ENCODE measurements around the gene HERPUD1. TPM values are rescaled to one million over a fixed set of nuclear protein-coding genes. Genes with fewer than 3 reads are reported as not detected.
A peak's percentile ranks its signal among the peaks of the same experiment; 100 is the strongest.

The HERPUD1 gene
- total RNA-seq, 1 donor from 2014 or later, result 32.9 TPM

DNA sequence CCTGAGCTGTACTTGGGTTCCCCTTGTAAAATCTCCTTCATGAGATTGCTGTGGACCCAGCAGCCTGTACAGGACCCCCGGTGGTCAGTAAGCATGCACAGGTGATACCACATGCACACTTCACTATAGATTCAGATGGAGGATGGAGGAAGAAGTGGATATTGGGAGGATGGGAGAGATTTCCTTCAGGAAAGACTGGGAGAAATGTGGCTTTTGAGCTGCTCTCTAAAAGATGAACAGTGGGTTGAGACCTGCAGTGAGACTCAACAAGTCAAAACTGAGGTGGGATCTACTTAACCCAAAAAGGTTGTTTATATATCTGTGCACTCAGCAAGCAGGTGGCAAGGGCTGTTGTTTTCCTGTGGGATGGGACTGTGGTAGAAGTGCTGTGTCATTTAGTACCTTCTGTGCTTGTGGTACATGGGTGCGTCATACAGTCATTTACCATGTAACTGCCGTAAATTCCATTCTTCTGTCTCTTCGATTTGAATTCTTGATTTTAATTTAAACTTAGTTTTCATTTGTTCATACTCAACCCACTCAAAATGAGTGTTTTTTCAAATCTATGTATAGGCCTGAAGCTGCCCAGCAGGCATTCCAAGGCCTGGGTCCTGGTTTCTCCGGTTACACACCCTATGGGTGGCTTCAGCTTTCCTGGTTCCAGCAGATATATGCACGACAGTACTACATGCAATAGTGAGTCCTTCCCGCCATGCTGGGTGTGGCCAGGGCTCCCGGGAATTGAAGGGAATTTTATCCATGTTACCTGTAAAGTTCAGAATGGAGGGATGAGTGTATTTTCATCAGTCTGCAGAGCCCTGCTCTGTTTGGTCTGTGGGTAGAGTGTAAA lies 6.9 kb downstream of the HERPUD1 start:
- H3K36me3 Mint-ChIP-seq (ENCODE audit: low read depth), result peaks cover 12% of the 10 kb centered on the region
- TF ChIP-seq CTCF (conservative IDR thresholded peaks at IDR 0.05), result no peak
- H3K27me3 Mint-ChIP-seq (ENCODE audit: low read depth), result no peaks in the 10 kb centered on the region
- H3K9me3 Mint-ChIP-seq, result no peaks in the 10 kb centered on the region
- H3K4me1 Mint-ChIP-seq, result peaks cover 31% of the 10 kb centered on the region
- no peak for DNase-seq (ENCODE audit: low read depth, low spot score)
- H3K27ac Mint-ChIP-seq (ENCODE audit: unreplicated experiment), result peak overlapping the region; percentile 88
- H3K4me3 Mint-ChIP-seq, result no peak overlapping the region

DNA sequence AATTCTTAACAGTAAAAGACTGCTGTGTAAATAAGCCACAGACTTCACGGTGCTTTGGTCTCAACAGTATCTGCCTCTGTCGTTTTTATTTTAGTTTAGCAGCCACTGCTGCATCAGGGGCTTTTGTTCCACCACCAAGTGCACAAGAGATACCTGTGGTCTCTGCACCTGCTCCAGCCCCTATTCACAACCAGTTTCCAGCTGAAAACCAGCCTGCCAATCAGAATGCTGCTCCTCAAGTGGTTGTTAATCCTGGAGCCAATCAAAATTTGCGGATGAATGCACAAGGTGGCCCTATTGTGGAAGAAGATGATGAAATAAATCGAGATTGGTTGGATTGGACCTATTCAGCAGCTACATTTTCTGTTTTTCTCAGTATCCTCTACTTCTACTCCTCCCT lies 7.9 kb downstream of the HERPUD1 start:
- DNase-seq (ENCODE audit: low read depth, low spot score), result no peak
- Mint-ChIP-seq H3K4me1 (peaks cover 22% of the 10 kb centered on the region), H3K4me3 (no peak overlapping the region), H3K27ac (ENCODE audit: unreplicated experiment) (no peak overlapping the region), H3K36me3 (ENCODE audit: low read depth) (peaks cover 12% of the 10 kb centered on the region), H3K9me3 (no peaks in the 10 kb centered on the region), H3K27me3 (ENCODE audit: low read depth) (no peaks in the 10 kb centered on the region)
- no peak for TF ChIP-seq CTCF (conservative IDR thresholded peaks at IDR 0.05)

DNA sequence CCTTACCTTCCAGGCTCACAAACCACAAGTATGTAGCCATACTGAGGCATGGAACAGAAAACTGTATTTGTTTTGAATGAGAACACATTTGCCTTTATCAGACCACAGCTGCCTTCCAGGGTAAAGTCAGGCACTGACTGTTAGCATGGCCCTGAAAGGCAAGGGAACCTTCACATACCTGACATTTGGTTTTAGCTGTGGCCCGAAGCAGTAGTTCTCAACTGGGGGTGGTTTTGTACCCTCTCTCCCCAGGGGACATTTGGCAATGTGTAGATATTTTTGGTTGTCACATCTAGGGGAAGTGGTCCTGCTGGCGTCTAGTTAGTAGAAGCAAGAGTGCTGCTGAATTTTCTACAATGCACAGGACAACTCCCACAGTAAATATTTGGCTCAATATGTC lies 9.2 kb downstream of the HERPUD1 start:
- Mint-ChIP-seq H3K4me1 (peaks cover 14% of the 10 kb centered on the region), H3K4me3 (no peak overlapping the region), H3K27me3 (ENCODE audit: low read depth) (no peaks in the 10 kb centered on the region), H3K9me3 (no peaks in the 10 kb centered on the region), H3K27ac (ENCODE audit: unreplicated experiment) (no peak overlapping the region), H3K36me3 (ENCODE audit: low read depth) (peaks cover 12% of the 10 kb centered on the region)
- DNase-seq (ENCODE audit: low read depth, low spot score), result no peak
- TF ChIP-seq CTCF (conservative IDR thresholded peaks at IDR 0.05), result no peak

DNA sequence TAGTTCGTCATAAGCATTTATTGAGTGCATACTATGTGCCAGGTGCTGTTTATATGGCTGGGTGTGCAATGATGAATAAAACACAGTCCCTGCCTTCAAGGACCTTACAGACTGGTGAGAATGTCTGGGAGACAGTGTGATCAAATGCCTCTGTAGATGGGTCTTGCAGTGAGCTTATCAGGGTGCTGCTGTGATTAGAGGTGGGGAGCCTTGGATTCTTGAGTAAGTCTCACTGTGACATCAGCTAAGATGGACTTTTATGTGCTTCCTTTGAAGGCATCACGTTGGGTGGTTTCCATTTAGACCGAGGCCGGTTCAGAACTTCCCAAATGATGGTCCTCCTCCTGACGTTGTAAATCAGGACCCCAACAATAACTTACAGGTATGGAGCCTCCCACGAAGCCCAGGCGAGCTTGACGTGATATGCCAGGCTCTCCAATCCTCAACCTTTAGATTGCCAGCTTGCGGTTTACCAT lies 10.0 kb downstream of the HERPUD1 start:
- Mint-ChIP-seq H3K4me1 (peaks cover 7% of the 10 kb centered on the region), H3K27ac (ENCODE audit: unreplicated experiment) (no peak overlapping the region), H3K9me3 (no peaks in the 10 kb centered on the region), H3K27me3 (ENCODE audit: low read depth) (no peaks in the 10 kb centered on the region), H3K4me3 (no peak overlapping the region), H3K36me3 (ENCODE audit: low read depth) (peaks cover 12% of the 10 kb centered on the region)
- no peak for DNase-seq (ENCODE audit: low read depth, low spot score)
- TF ChIP-seq CTCF (conservative IDR thresholded peaks at IDR 0.05), result no peak

DNA sequence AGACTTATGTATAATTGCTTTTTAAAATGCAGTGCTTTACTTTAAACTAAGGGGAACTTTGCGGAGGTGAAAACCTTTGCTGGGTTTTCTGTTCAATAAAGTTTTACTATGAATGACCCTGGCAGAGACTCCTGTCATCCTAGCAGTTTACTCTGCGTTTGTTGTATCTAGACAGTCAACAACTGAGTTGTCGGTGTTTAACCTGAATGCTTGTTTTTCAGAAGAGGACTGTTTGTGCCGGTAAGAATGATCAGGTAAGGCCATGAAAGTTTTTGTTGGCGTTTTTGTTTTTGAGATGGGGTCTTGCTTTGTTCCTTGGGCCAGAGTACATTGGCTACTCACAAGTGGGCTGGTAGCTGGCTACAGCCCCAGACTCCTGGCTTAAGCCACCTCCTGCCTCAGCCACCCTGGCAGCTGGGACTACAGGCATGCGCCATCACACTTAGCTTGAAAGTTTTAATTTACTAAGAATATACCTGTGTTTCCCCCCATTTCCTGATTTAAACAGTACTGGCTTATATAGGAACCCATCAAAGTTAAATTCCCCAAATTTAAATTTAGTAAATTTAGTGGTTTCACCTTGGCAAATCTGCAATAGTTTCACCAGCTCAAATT lies 11.9 kb downstream of the HERPUD1 start:
- DNase-seq (ENCODE audit: low read depth, low spot score), result no peak
- TF ChIP-seq CTCF (conservative IDR thresholded peaks at IDR 0.05), result no peak
- H3K9me3 Mint-ChIP-seq, result no peaks in the 10 kb centered on the region
- H3K27me3 Mint-ChIP-seq (ENCODE audit: low read depth), result no peaks in the 10 kb centered on the region
- no peak overlapping the region for H3K4me3 Mint-ChIP-seq
- H3K36me3 Mint-ChIP-seq (ENCODE audit: low read depth), result peaks cover 9% of the 10 kb centered on the region
- no peak overlapping the region for H3K27ac Mint-ChIP-seq (ENCODE audit: unreplicated experiment)
- no peaks in the 10 kb centered on the region for H3K4me1 Mint-ChIP-seq
